HepG2 (cell line): ENCODE data around the gene NUDT2. TPM values are rescaled to one million over a fixed set of nuclear protein-coding genes. Genes with fewer than 3 reads are reported as not detected.

ENCODE experiments used
- ATAC-seq: fragments of 200-7000 bp; cut with Tn5 transposase; 3 replicates; pipeline ENCODE4 v1.9.1; 2020; ENCODE audit warnings: mild to moderate bottlenecking, moderate library complexity
- BruUV-seq: library from RNA; stranded (reverse); fragments of 400-500 nt; replicated peaks from 2 replicates; lab custom pipeline; 2021; lab: Mats Ljungman, UMichigan
- CTCF ChIA-PET: fragments of 300-600 bp; formaldehyde crosslinking; extraction: SDS; loops from one replicate; lab custom pipeline; 2021; ENCODE audit warnings: low total read pairs, inconsistent platforms, low intra/inter-chr PET ratio; lab: Yijun Ruan, JAX
- POLR2A ChIA-PET: fragments of 350-600 bp; sonication (Branson Sonifier 250); formaldehyde crosslinking; loops from one replicate; lab custom pipeline; 2020; ENCODE audit warnings: antibody characterized with exemption, inconsistent platforms; lab: Yijun Ruan, JAX
- DNase-seq: peaks from one replicate; pipeline ENCODE4 v3.0.0-alpha.2; 2015; ENCODE audit warnings: low spot score
- FAIRE-seq: peaks from 3 replicates; lab custom pipeline; 2011; peaks lifted over from hg19 to GRCh38; lab: Jason Lieb, UNC
- H2AFZ ChIP-seq: one replicate; pipeline ENCODE4 v1.6.1; 2011; ENCODE audit warnings: low read length, inconsistent platforms
- H3K27ac ChIP-seq: fragments of 300-600 bp; 3 replicates; pipeline ENCODE4 v1.8.0; 2011; ENCODE audit warnings: mixed run types, mild to moderate bottlenecking, mixed read lengths, low read length, inconsistent platforms; ENCODE audit not compliant: insufficient read depth; ENCODE audit errors: extremely low read length
- H3K27me3 ChIP-seq, 2 experiments: fragments of 200-600 bp in 1 of 2; 2 replicates in 1 of 2; 3 replicates in 1 of 2; pipeline versions ENCODE4 v1.6.0 to v1.8.0; 2011; ENCODE audit warnings: low read length in 2 of 2, mild to moderate bottlenecking in 2 of 2, moderate library complexity in 2 of 2, inconsistent platforms in 1 of 2; ENCODE audit not compliant: insufficient read depth in 2 of 2, control insufficient read depth in 1 of 2
- H3K36me3 ChIP-seq, 2 experiments: fragments of 200-600 bp in 1 of 2; replicated peaks in 1 of 2; 2 replicates in 1 of 2; 3 replicates in 1 of 2; pipeline versions ENCODE4 v1.5.1 to v1.8.0; 2011; ENCODE audit warnings: low read length in 2 of 2, inconsistent platforms in 1 of 2; ENCODE audit not compliant: insufficient read depth in 2 of 2, control insufficient read depth in 1 of 2
- H3K4me1 ChIP-seq: 2 replicates; pipeline ENCODE4 v1.5.1; 2012; ENCODE audit warnings: low read length, inconsistent platforms; ENCODE audit not compliant: insufficient read depth
- H3K4me2 ChIP-seq: 2 replicates; pipeline ENCODE4 v1.6.0; 2011; ENCODE audit warnings: low read depth, low read length, inconsistent platforms
- H3K4me3 ChIP-seq, 3 experiments: fragments of 200-600 bp in 1 of 3; sonication (generic), shearing (Covaris generic) in 1 of 3; replicated peaks in 1 of 3; 2 replicates each; pipeline ENCODE4 v1.5.1; 2011 to 2016; ENCODE audit warnings: low read length in 3 of 3, inconsistent platforms in 2 of 3, low read depth in 2 of 3, mild to moderate bottlenecking in 2 of 3, control low read depth in 1 of 3, mixed read lengths in 1 of 3; ENCODE audit not compliant: insufficient read depth in 1 of 3
- H3K79me2 ChIP-seq: one replicate; pipeline ENCODE4 v1.6.1; 2011; ENCODE audit warnings: low read length, inconsistent platforms; ENCODE audit not compliant: insufficient read depth
- H3K9ac ChIP-seq: 2 replicates; pipeline ENCODE4 v1.6.0; 2011; ENCODE audit warnings: mild to moderate bottlenecking, low read depth, low read length, inconsistent platforms; ENCODE audit not compliant: insufficient read depth
- H3K9me3 ChIP-seq: 2 replicates; pipeline ENCODE4 v1.5.1; 2012; ENCODE audit warnings: mild to moderate bottlenecking, low read length
- H4K20me1 ChIP-seq: 2 replicates; pipeline ENCODE4 v1.6.0; 2011; ENCODE audit warnings: inconsistent platforms, mild to moderate bottlenecking, low read length, moderate library complexity; ENCODE audit not compliant: insufficient read depth
- CENPBD1 ChIP-seq: sonication (generic); formaldehyde crosslinking; IDR thresholded peaks from 2 replicates; pipeline ENCODE4 v1.8.0; 2022; ENCODE audit warnings: missing genetic modification reagents, low read depth, mild to moderate bottlenecking, borderline replicate concordance
- GATA4 ChIP-seq: sonication (generic); IDR thresholded peaks from 2 replicates; pipeline ENCODE4 v1.6.1; 2016; ENCODE audit warnings: antibody characterized with exemption, low read depth, borderline replicate concordance
- GPN1 ChIP-seq: sonication (generic); formaldehyde crosslinking; IDR thresholded peaks from 2 replicates; pipeline ENCODE4 v1.5.1; 2020; ENCODE audit warnings: missing genetic modification reagents, borderline replicate concordance
- KMT2B ChIP-seq: IDR thresholded peaks from 2 replicates; pipeline ENCODE4 v1.6.1; 2016; ENCODE audit warnings: missing genetic modification reagents, missing compliant biosample characterization
- MAFF ChIP-seq: IDR thresholded peaks from 2 replicates; pipeline ENCODE4 v1.6.1; 2011; ENCODE audit warnings: low read depth, low read length, improper control_type of control experiment
- MAFK ChIP-seq, 2 experiments: IDR thresholded peaks in 1 of 2; conservative IDR thresholded peaks in 1 of 2; 2 replicates each; pipeline ENCODE4 v1.6.1; 2011; ENCODE audit warnings: improper control_type of control experiment in 2 of 2, low read length in 2 of 2
- POGZ ChIP-seq: sonication (generic); formaldehyde crosslinking; IDR thresholded peaks from 2 replicates; pipeline ENCODE4 v1.4.0; 2020; ENCODE audit warnings: mild to moderate bottlenecking, missing genetic modification reagents
- TARDBP ChIP-seq: sonication (generic); formaldehyde crosslinking; IDR thresholded peaks from 2 replicates; pipeline ENCODE4 v1.8.0; 2022; ENCODE audit warnings: mild to moderate bottlenecking, missing genetic modification reagents
- THYN1 ChIP-seq: sonication (generic); formaldehyde crosslinking; IDR thresholded peaks from 2 replicates; pipeline ENCODE4 v1.8.1; 2023; ENCODE audit warnings: low read depth, mild to moderate bottlenecking, moderate library complexity, missing genetic modification reagents, borderline replicate concordance
- ZNF180 ChIP-seq: sonication (generic); formaldehyde crosslinking; IDR thresholded peaks from 2 replicates; pipeline ENCODE4 v1.4.0; 2020; ENCODE audit warnings: low read depth, missing genetic modification reagents, borderline replicate concordance
- ZNF383 ChIP-seq: sonication (generic); formaldehyde crosslinking; IDR thresholded peaks from 2 replicates; pipeline ENCODE4 v1.4.0; 2020; ENCODE audit warnings: missing genetic modification reagents, mild to moderate bottlenecking, borderline replicate concordance
- ZNF543 ChIP-seq: sonication (generic); formaldehyde crosslinking; IDR thresholded peaks from 2 replicates; pipeline ENCODE4 v1.4.0; 2020; ENCODE audit warnings: mild to moderate bottlenecking, missing genetic modification reagents
- WGBS: methylation state at CpG from one replicate; pipeline ENCODE4 v1.1.6; 2017; ENCODE audit warnings: low lambda C conversion rate; 5-methylcytosine and 5-hydroxymethylcytosine counted together
- in situ Hi-C: cut with HindIII; loops from 2 replicates; pipeline ENCODE4 v1.10.0; 2017; ENCODE audit warnings: low pct_unique_long_range_greater_than_20kb; ENCODE audit not compliant: extremely low pct_ligation_motif_present
- intact Hi-C: fragments of 100-400 bp; cut with micrococcal nuclease; formaldehyde crosslinking; loops from one replicate; pipeline ENCODE4 v1.10.0; 2022; ENCODE audit not compliant: unreplicated experiment
- polyA plus RNA-seq, 8 experiments: library from polyadenylated mRNA; depleted of rRNA in 3 of 8; stranded (reverse) in 7 of 8; unstranded in 1 of 8; fragments of >200 nt; fragmentation: Illumina TruSeq in 4 of 8; extraction: Trizol in 4 of 8; gene quantifications; 2 replicates each; pipeline versions ENCODE4 v1.2.1 to v1.2.3, GENCODE V29; 2011 to 2016; ENCODE audit warnings: low read depth in 4 of 8, missing spikeins in 1 of 8, mixed read lengths in 1 of 8; ENCODE audit not compliant: insufficient read depth in 1 of 8
- total RNA-seq, 5 experiments: library from RNA; depleted of rRNA; stranded (reverse); fragments of >200 nt; fragmentation: Illumina TruSeq; extraction: Trizol; gene quantifications; 2 replicates each; pipeline ENCODE4 v1.2.3, GENCODE V29; 2016; ENCODE audit warnings: low read depth in 1 of 5
- TF ChIP-seq, protein P1 (sequence below): IDR thresholded peaks from 2 replicates; pipeline ENCODE4 v1.6.1; 2016; ENCODE audit warnings: missing compliant biosample characterization, missing genetic modification reagents, borderline replicate concordance
- TF ChIP-seq, protein P2 (sequence below): sonication (generic); formaldehyde crosslinking; IDR thresholded peaks from 2 replicates; pipeline ENCODE4 v1.5.0; 2020; ENCODE audit warnings: mild to moderate bottlenecking, missing genetic modification reagents

Gene NUDT2
- total and polyA plus RNA-seq, 2 of the 13 experiments (the other 11 are each of a cell fraction or from before 2014, with no cell fraction given): 19.9 to 24.6 TPM

- TF ChIP-seq GPN1 (CRISPR knock-in tag) (no peak), ZNF543 (CRISPR knock-in tag) (no peak), TARDBP (CRISPR knock-in tag) (no peak)
- TF ChIP-seq, all 625 proteins: peak for 0
- no TSS peak for BruUV-seq
- intact Hi-C loops (no loop called here), in situ Hi-C loops (no loop called here)
- ChIA-PET POLR2A (no interaction called here), CTCF (no interaction called here)
- FAIRE-seq: no peak
- Histone ChIP-seq H3K27ac (no peak overlapping the region), H3K9ac (no peak overlapping the region), H3K27me3 (no peaks in the 10 kb centered on the region), H4K20me1 (no peaks in the 10 kb centered on the region), H3K79me2 (peaks cover 3% of the 10 kb centered on the region), H3K4me2 (no peak overlapping the region), H3K4me3 (no peak overlapping the region), H3K36me3 (no peaks in the 10 kb centered on the region), H2AFZ (no peak overlapping the region), H3K4me1 (peaks cover 15% of the 10 kb centered on the region), H3K9me3 (no peaks in the 10 kb centered on the region)
- ATAC-seq: no peak
- 92% methylated on average over 2 of the region's 2 CpGs for WGBS
- DNase-seq: no peak
Observed at GRCh38 chr9:34322899-34323591, 6.3 kb upstream of the NUDT2 start.

GRCh38 chr9:34326690-34327089 lies 2.7 kb upstream of the NUDT2 start:
- FAIRE-seq (no peak), DNase-seq (no peak), ATAC-seq (no peak)
- in situ Hi-C loops: no loop called here
- peaks cover 25% of the 10 kb centered on the region for H3K4me1 ChIP-seq
- 96% methylated on average over 1 of the region's 1 CpG for WGBS
- H3K27ac ChIP-seq: no peak overlapping the region
- H2AFZ ChIP-seq: no peak overlapping the region
- no peaks in the 10 kb centered on the region for H4K20me1 ChIP-seq
- POLR2A ChIA-PET: no interaction called here
- H3K27me3 ChIP-seq: no peaks in the 10 kb centered on the region; a peak in 1 of 5 replicates
- H3K79me2 ChIP-seq: peaks cover 6% of the 10 kb centered on the region
- CTCF ChIA-PET: no interaction called here
- no peaks in the 10 kb centered on the region for H3K9me3 ChIP-seq
- H3K36me3 ChIP-seq: no peaks in the 10 kb centered on the region
- no TSS peak for BruUV-seq
- intact Hi-C loops: no loop called here
- H3K4me3 ChIP-seq: no peak overlapping the region
- H3K4me2 ChIP-seq: no peak overlapping the region
- H3K9ac ChIP-seq: no peak overlapping the region
- TF ChIP-seq KMT2B (no peak), MAFK (conservative IDR thresholded peaks at IDR 0.05 in 1 of 2, IDR thresholded peaks at IDR 0.05 in 1 of 2; ENCODE audit: low read length in 2 of 2) (peak; percentile 73 to 89), THYN1 (CRISPR knock-in tag) (no peak), ZNF383 (CRISPR knock-in tag) (no peak), POGZ (CRISPR knock-in tag) (no peak), GATA4 (no peak), ZNF180 (CRISPR knock-in tag) (no peak), MAFF (peak; percentile 81), CENPBD1 (no peak)
- TF ChIP-seq, protein P1, sequence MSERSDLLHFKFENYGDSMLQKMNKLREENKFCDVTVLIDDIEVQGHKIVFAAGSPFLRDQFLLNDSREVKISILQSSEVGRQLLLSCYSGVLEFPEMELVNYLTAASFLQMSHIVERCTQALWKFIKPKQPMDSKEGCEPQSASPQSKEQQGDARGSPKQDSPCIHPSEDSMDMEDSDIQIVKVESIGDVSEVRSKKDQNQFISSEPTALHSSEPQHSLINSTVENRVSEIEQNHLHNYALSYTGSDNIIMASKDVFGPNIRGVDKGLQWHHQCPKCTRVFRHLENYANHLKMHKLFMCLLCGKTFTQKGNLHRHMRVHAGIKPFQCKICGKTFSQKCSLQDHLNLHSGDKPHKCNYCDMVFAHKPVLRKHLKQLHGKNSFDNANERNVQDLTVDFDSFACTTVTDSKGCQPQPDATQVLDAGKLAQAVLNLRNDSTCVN: no peak
- TF ChIP-seq, protein P2, sequence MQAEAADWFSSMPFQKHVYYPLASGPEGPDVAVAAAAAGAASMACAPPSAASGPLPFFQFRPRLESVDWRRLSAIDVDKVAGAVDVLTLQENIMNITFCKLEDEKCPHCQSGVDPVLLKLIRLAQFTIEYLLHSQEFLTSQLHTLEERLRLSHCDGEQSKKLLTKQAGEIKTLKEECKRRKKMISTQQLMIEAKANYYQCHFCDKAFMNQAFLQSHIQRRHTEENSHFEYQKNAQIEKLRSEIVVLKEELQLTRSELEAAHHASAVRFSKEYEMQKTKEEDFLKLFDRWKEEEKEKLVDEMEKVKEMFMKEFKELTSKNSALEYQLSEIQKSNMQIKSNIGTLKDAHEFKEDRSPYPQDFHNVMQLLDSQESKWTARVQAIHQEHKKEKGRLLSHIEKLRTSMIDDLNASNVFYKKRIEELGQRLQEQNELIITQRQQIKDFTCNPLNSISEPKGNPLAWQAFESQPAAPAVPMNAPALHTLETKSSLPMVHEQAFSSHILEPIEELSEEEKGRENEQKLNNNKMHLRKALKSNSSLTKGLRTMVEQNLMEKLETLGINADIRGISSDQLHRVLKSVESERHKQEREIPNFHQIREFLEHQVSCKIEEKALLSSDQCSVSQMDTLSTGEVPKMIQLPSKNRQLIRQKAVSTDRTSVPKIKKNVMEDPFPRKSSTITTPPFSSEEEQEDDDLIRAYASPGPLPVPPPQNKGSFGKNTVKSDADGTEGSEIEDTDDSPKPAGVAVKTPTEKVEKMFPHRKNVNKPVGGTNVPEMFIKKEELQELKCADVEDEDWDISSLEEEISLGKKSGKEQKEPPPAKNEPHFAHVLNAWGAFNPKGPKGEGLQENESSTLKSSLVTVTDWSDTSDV: no peak
